AG09319 (cell line): ENCODE measurements around the gene ALG9.
A peak's percentile ranks its signal among the peaks of the same experiment; 100 is the strongest.

Experiments used
- DNase-seq: peaks from one replicate; pipeline ENCODE4 v3.0.0-alpha.2; 2010; ENCODE audit warnings: low read depth; ENCODE audit errors: extremely low read depth
- CTCF ChIP-seq: IDR thresholded peaks from 2 replicates; pipeline ENCODE4 v1.5.1; 2011; ENCODE audit warnings: low read depth, mild to moderate bottlenecking, inconsistent platforms, low read length, moderate library complexity

Gene ALG9

GRCh38 chr11:111749646-111750045 lies 121.7 kb downstream of the ALG9 start:
- no peak for DNase-seq
- TF ChIP-seq CTCF = no peak

- no peak for DNase-seq
- TF ChIP-seq CTCF = no peak
Measured at GRCh38 chr11:111748035-111748804, 123.2 kb downstream of the ALG9 start.

GRCh38 chr11:111745719-111746504 lies 125.5 kb downstream of the ALG9 start:
- no peak for TF ChIP-seq CTCF
- peak; percentile 18 for DNase-seq

- DNase-seq = no peak
- no peak for TF ChIP-seq CTCF
Measured at GRCh38 chr11:111743700-111744099, 127.7 kb downstream of the ALG9 start.

- no peak for TF ChIP-seq CTCF
- no peak for DNase-seq
Measured at GRCh38 chr11:111741751-111742150, 129.6 kb downstream of the ALG9 start.

- no peak for DNase-seq
- no peak for TF ChIP-seq CTCF
Measured at GRCh38 chr11:111739299-111739698, 132.1 kb downstream of the ALG9 start.
